ENCODE results near the gene ZDHHC11.
"Not testable (repeated sequence)": the region's sequence is repeated elsewhere in the genome, so short reads cannot be mapped to it uniquely, and the experiment has no call there.

- TF ChIP-seq CTCF, POLR2A (IDR thresholded peaks at IDR 0.05): not testable (repeated sequence)
These were observed 77.9 kb downstream of the ZDHHC11 start for GRCh38 chr5:772931-773330.
